ENCODE data around the gene PIGQ. TPM values are rescaled to one million over a fixed set of nuclear protein-coding genes. Genes with fewer than 3 reads are reported as not detected.

PIGQ gene
- total and polyA plus RNA-seq, 2 of the 8 experiments (the other 6 are each of a cell fraction or from before 2014, with no cell fraction given): 36.0 to 49.2 TPM

GRCh38 chr16:551210-551609 is 18.6 kb upstream of the PIGQ start:
- Histone ChIP-seq H3K27me3 (replicated peaks in 1 of 4; ENCODE audit: control insufficient read depth in 3 of 4, extremely low read depth in 1 of 4, insufficient read depth in 3 of 4, low read length in 3 of 4) (no peaks in the 10 kb centered on the region), H4K5ac (ENCODE audit: insufficient read length, low read depth, low read length) (no peak overlapping the region), H3K79me2 (ENCODE audit: control insufficient read depth in 1 of 2, insufficient read depth in 2 of 2, low read length in 2 of 2) (no peaks in the 10 kb centered on the region), H3K27ac (ENCODE audit: low read depth, low read length) (no peak overlapping the region), H3K36me3 (ENCODE audit: control insufficient read depth in 2 of 4, insufficient read depth in 4 of 4, low read length in 3 of 4) (peaks cover 0 to 32% (median 2%) of the 10 kb centered on the region in 4 experiments; a peak in 1 of 8 replicates), H4K20me1 (replicated peaks in 1 of 2; ENCODE audit: control insufficient read depth in 1 of 2, insufficient read depth in 2 of 2, low read length in 2 of 2) (peaks cover 2 to 6% of the 10 kb centered on the region in 2 experiments), H3K9ac (replicated peaks in 1 of 4; ENCODE audit: extremely low read depth in 1 of 4, low read depth in 3 of 4, low read length in 3 of 4) (no peak overlapping the region), H3K14ac (ENCODE audit: insufficient read length) (no peak overlapping the region), H3K23ac (ENCODE audit: insufficient read length) (no peak overlapping the region), H3K4me2 (ENCODE audit: insufficient read depth in 1 of 2, low read depth in 2 of 2, low read length in 2 of 2) (no peak overlapping the region), H3K9me3 (ENCODE audit: insufficient read depth in 2 of 2, low read depth in 1 of 2, low read length in 1 of 2) (no peaks in the 10 kb centered on the region), H3K79me1 (ENCODE audit: low read depth, low read length) (no peaks in the 10 kb centered on the region), H3K23me2 (ENCODE audit: low read depth, low read length) (no peaks in the 10 kb centered on the region), H3K4ac (replicated peaks; ENCODE audit: insufficient read length, low read depth, low read length) (no peak overlapping the region), H3K18ac (ENCODE audit: extremely low read depth, low read length) (no peak overlapping the region), H2BK20ac (ENCODE audit: low read length) (no peak overlapping the region), H4K8ac (ENCODE audit: extremely low read depth, insufficient read depth, low read length) (no peak overlapping the region), H4K91ac (replicated peaks; ENCODE audit: insufficient read length, low read length) (no peak overlapping the region), H2AK5ac (ENCODE audit: low read depth, low read length) (no peak overlapping the region), H3K4me3 (ENCODE audit: extremely low read depth in 1 of 4, insufficient read depth in 2 of 4, low read depth in 3 of 4, low read length in 4 of 4) (no peak overlapping the region), H2BK15ac (ENCODE audit: low read length) (no peak overlapping the region), H2BK120ac (replicated peaks; ENCODE audit: low read depth, low read length) (no peak overlapping the region), H2BK12ac (ENCODE audit: low read depth, low read length) (no peak overlapping the region), H2BK5ac (ENCODE audit: low read depth, low read length) (no peak overlapping the region), H3K56ac (replicated peaks; ENCODE audit: insufficient read length, low read depth, low read length) (no peak overlapping the region), H3K4me1 (replicated peaks in 1 of 4; ENCODE audit: control insufficient read depth in 3 of 4, insufficient read depth in 4 of 4, low read length in 3 of 4) (no peaks in the 10 kb centered on the region), H2AFZ (ENCODE audit: low read length) (no peak overlapping the region)
- DNase-seq (ENCODE audit: low read depth in 1 of 2, low spot score in 2 of 2) (no peak), FAIRE-seq (no peak)
- ChIA-PET CTCF (ENCODE audit: partially characterized antibody) (interaction anchor here (0.7 to 0.9 kb wide), 2 partner anchors 14 to 15 kb away, joined by 3 read pairs; partner anchors contain the start of gene NHLRC4), POLR2A (ENCODE audit: partially characterized antibody) (no interaction called here)
- WGBS, 2 experiments (ENCODE audit: extremely low coverage in 1 of 2, insufficient coverage in 1 of 2, insufficient read length in 1 of 2, insufficient replicate concordance in 2 of 2, low coverage in 1 of 2, low lambda C conversion rate in 2 of 2, missing lambda C conversion rate in 1 of 2): 94% methylated on average over 22 of the region's 28 CpGs; no CpG with 5 or more reads in 1 of the 2 experiments
- TF ChIP-seq ATF2 (IDR thresholded peaks at IDR 0.05; ENCODE audit: low read length) (no peak), TAF1 (IDR thresholded peaks at IDR 0.05; ENCODE audit: low read depth, low read length) (no peak), E2F6 (IDR thresholded peaks at IDR 0.05) (no peak), SIX5 (IDR thresholded peaks at IDR 0.05; ENCODE audit: low read depth, low read length) (no peak), RBBP5 (IDR thresholded peaks at IDR 0.05; ENCODE audit: borderline replicate concordance, low read depth, low read length) (no peak), USF2 (IDR thresholded peaks at IDR 0.05; ENCODE audit: low read length) (no peak), SP2 (IDR thresholded peaks at IDR 0.05; ENCODE audit: low read length) (no peak), CHD1 (IDR thresholded peaks at IDR 0.05; ENCODE audit: low read depth, low read length) (no peak), SUZ12 (IDR thresholded peaks at IDR 0.05; ENCODE audit: low read length) (no peak), RAD21 (IDR thresholded peaks at IDR 0.05 in 1 of 2, conservative IDR thresholded peaks at IDR 0.05 in 1 of 2; ENCODE audit: low read depth in 2 of 2, low read length in 2 of 2) (no peak), KDM1A (IDR thresholded peaks at IDR 0.05; ENCODE audit: borderline replicate concordance, low read length) (no peak)

Measured in H1 (cell line).